ENCODE measurements around the gene UCMA. TPM values are rescaled to one million over a fixed set of nuclear protein-coding genes. Genes with fewer than 3 reads are reported as not detected.

The UCMA gene
- total RNA-seq, 6 experiments from 2014 or later, result not detected

- Mint-ChIP-seq H3K4me1 (ENCODE audit: low read depth) (peaks cover 10% of the 10 kb centered on the region; the same call in 1 of the 2 replicates), H3K27me3 (ENCODE audit: insufficient read depth) (no peaks in the 10 kb centered on the region), H3K4me3 (no peak overlapping the region), H3K36me3 (ENCODE audit: low read depth) (peaks cover 16% of the 10 kb centered on the region), H3K9me3 (no peaks in the 10 kb centered on the region), H3K27ac (no peak overlapping the region)
- DNase-seq, result no peak
- TF ChIP-seq, protein P1, sequence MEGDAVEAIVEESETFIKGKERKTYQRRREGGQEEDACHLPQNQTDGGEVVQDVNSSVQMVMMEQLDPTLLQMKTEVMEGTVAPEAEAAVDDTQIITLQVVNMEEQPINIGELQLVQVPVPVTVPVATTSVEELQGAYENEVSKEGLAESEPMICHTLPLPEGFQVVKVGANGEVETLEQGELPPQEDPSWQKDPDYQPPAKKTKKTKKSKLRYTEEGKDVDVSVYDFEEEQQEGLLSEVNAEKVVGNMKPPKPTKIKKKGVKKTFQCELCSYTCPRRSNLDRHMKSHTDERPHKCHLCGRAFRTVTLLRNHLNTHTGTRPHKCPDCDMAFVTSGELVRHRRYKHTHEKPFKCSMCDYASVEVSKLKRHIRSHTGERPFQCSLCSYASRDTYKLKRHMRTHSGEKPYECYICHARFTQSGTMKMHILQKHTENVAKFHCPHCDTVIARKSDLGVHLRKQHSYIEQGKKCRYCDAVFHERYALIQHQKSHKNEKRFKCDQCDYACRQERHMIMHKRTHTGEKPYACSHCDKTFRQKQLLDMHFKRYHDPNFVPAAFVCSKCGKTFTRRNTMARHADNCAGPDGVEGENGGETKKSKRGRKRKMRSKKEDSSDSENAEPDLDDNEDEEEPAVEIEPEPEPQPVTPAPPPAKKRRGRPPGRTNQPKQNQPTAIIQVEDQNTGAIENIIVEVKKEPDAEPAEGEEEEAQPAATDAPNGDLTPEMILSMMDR (IDR thresholded peaks at IDR 0.05), result no peak
Measured at GRCh38 chr10:13195016-13195415, 39.2 kb downstream of the UCMA start.

- no peak for DNase-seq
- peaks cover 10% of the 10 kb centered on the region; the same call in 1 of the 2 replicates for H3K4me1 Mint-ChIP-seq (ENCODE audit: low read depth)
- no peaks in the 10 kb centered on the region for H3K9me3 Mint-ChIP-seq
- no peak overlapping the region for H3K27ac Mint-ChIP-seq
- no peaks in the 10 kb centered on the region for H3K27me3 Mint-ChIP-seq (ENCODE audit: insufficient read depth)
- no peak overlapping the region for H3K4me3 Mint-ChIP-seq
- TF ChIP-seq, protein P1 (IDR thresholded peaks at IDR 0.05), result no peak
- peaks cover 16% of the 10 kb centered on the region for H3K36me3 Mint-ChIP-seq (ENCODE audit: low read depth)
Measured at GRCh38 chr10:13193637-13194036, 40.5 kb downstream of the UCMA start.

DNA sequence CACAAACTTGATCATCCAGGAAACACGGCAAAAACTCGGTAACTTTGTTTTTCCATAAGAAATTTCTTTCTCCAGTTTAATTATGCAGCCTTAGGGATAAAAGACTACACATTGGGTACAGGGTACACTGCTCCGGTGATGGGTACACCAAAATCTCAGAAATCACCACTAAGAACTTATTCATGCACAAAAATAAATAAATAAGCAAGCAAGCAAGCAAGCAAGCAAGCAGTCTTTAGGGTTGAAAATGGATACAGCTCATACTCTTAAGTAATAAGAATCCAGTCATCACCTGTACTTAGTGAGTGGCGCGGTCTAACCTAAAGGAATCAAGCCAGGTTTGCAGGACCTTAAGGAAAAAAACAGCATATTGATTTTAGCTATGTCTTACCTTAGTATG is 42.8 kb downstream of the UCMA start:
- H3K27ac Mint-ChIP-seq, result no peak overlapping the region
- no peak for DNase-seq
- H3K27me3 Mint-ChIP-seq (ENCODE audit: insufficient read depth), result no peaks in the 10 kb centered on the region
- no peak overlapping the region for H3K4me3 Mint-ChIP-seq
- H3K9me3 Mint-ChIP-seq, result no peaks in the 10 kb centered on the region
- TF ChIP-seq, protein P1 (IDR thresholded peaks at IDR 0.05), result no peak
- H3K4me1 Mint-ChIP-seq (ENCODE audit: low read depth), result peaks cover 10% of the 10 kb centered on the region; the same call in 1 of the 2 replicates
- H3K36me3 Mint-ChIP-seq (ENCODE audit: low read depth), result peaks cover 21% of the 10 kb centered on the region

- peaks cover 21% of the 10 kb centered on the region for H3K36me3 Mint-ChIP-seq (ENCODE audit: low read depth)
Measured at GRCh38 chr10:13190816-13191215, 43.4 kb downstream of the UCMA start.

DNA sequence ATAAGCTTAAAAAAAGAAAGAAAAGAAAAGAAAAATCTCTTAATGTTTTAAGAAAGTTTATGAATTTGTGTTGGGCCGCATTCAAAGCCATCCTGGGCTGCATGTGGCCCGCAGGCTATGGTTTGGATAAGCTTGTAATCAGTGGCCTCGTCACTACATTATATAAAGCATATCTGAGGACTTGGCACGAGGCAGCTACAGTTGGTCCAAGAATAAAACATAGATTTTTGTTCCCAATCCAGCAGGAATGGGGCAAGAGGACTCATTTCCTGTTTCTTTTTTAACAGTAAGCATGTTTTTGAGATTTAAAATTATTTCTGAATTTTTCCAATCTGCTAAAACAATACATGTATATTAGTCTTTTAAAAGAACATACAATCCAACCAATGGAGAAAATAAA is 44.2 kb downstream of the UCMA start:
- Mint-ChIP-seq H3K36me3 (ENCODE audit: low read depth) (peaks cover 18% of the 10 kb centered on the region), H3K4me1 (ENCODE audit: low read depth) (peaks cover 7% of the 10 kb centered on the region; the same call in 1 of the 2 replicates), H3K27ac (no peak overlapping the region), H3K9me3 (no peaks in the 10 kb centered on the region), H3K4me3 (no peak overlapping the region), H3K27me3 (ENCODE audit: insufficient read depth) (no peaks in the 10 kb centered on the region)
- TF ChIP-seq, protein P1 (IDR thresholded peaks at IDR 0.05), result no peak
- DNase-seq, result no peak

More at GRCh38 chr10:13190816-13191215, 43.4 kb downstream of the UCMA start:
- Mint-ChIP-seq H3K27ac (no peak overlapping the region), H3K27me3 (ENCODE audit: insufficient read depth) (no peaks in the 10 kb centered on the region), H3K4me1 (ENCODE audit: low read depth) (peaks cover 10% of the 10 kb centered on the region; the same call in 1 of the 2 replicates), H3K9me3 (no peaks in the 10 kb centered on the region), H3K4me3 (no peak overlapping the region)
- DNase-seq, result no peak
- TF ChIP-seq, protein P1 (IDR thresholded peaks at IDR 0.05), result no peak

- Mint-ChIP-seq H3K36me3 (ENCODE audit: low read depth) (peaks cover 14% of the 10 kb centered on the region), H3K27ac (no peak overlapping the region), H3K4me1 (ENCODE audit: low read depth) (no peaks in the 10 kb centered on the region), H3K4me3 (no peak overlapping the region), H3K9me3 (no peaks in the 10 kb centered on the region), H3K27me3 (ENCODE audit: insufficient read depth) (no peaks in the 10 kb centered on the region)
- TF ChIP-seq, protein P1 (IDR thresholded peaks at IDR 0.05), result no peak
- no peak for DNase-seq
Measured at GRCh38 chr10:13188593-13188992, 45.6 kb downstream of the UCMA start.

All from HFFc6 (cell line).